ENCODE results near the gene WDR43. TPM values are rescaled to one million over a fixed set of nuclear protein-coding genes. Genes with fewer than 3 reads are reported as not detected.
"Not testable (repeated sequence)": the region's sequence is repeated elsewhere in the genome, so short reads cannot be mapped to it uniquely, and the experiment has no call there.

WDR43 gene
- total and polyA plus RNA-seq, 3 experiments from 2014 or later: 40.0 to 186 (median 169) TPM

DNA sequence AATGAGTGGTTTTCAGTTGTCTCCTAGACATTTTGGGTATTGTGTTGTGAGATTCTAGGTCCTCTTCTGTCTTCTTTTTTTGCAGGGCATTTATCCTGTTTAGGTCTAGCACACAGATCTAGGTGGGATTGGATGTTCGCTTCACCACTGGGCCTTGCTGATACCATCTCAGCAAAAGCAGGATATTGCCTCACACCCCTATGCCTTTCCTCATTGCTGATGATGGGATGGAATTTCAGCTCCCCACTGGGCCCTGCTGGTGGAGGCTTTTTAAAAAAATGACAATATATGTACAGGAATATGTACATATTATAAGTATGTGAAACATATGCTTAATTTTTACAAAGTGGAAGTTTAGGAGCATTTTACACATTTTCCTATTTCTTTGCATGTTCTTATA is 81.2 kb downstream of the WDR43 start:
- H3K4me3 ChIP-seq (ENCODE audit: low read length): no peak overlapping the region
- no peaks in the 10 kb centered on the region for H3K9me3 ChIP-seq (ENCODE audit: low read length)
- Mint-ChIP-seq H3K4me1 (peaks cover 6 to 17% (median 15%) of the 10 kb centered on the region in 3 donors), H3K27me3 (peaks cover 1 to 4% of the 10 kb centered on the region in 2 donors), H3K4me3 (no peak overlapping the region), H3K27ac (peak overlapping the region in 2 of 8 donors; percentile 8 to 80), H3K36me3 (peaks cover 0 to 3% (median 0%) of the 10 kb centered on the region in 3 donors), H3K9me3 (peaks cover 0 to 2% (median 0%) of the 10 kb centered on the region in 5 donors)
- no peaks in the 10 kb centered on the region for H3K27me3 ChIP-seq (ENCODE audit: insufficient read depth, low read length, poor library complexity, severe bottlenecking)
- no peak overlapping the region for H3K27ac ChIP-seq (ENCODE audit: low read depth, low read length)
- H3K36me3 ChIP-seq (ENCODE audit: insufficient read depth, low read length): no peaks in the 10 kb centered on the region
- POLR2A ChIA-PET: no interaction called here
- CTCF ChIA-PET: no interaction called here
- H3K4me1 ChIP-seq (ENCODE audit: insufficient read depth, low read length): peaks cover 6% of the 10 kb centered on the region
- DNase-seq: no peak

DNA sequence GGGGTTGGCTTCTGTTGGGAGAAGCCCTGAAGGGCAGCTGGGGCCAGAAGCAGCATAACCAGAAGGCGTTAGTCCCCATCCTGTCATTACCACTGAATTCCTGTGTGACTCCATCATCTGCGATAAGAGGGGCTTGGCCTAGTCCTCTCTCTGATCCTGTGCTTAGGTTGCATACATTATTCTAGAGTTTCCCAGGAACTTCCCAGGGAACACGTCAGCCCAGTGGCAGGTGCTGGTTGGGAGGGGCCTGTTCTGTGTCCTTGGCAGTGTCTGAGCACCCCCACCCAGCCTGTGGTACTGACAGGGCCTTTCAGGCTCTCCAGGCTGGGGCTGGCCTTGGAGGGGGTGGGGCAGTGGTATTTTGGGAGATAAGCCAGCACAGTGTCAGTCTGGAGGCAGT is 82.1 kb downstream of the WDR43 start:
- DNase-seq: no peak
- POLR2A ChIA-PET: no interaction called here

DNA sequence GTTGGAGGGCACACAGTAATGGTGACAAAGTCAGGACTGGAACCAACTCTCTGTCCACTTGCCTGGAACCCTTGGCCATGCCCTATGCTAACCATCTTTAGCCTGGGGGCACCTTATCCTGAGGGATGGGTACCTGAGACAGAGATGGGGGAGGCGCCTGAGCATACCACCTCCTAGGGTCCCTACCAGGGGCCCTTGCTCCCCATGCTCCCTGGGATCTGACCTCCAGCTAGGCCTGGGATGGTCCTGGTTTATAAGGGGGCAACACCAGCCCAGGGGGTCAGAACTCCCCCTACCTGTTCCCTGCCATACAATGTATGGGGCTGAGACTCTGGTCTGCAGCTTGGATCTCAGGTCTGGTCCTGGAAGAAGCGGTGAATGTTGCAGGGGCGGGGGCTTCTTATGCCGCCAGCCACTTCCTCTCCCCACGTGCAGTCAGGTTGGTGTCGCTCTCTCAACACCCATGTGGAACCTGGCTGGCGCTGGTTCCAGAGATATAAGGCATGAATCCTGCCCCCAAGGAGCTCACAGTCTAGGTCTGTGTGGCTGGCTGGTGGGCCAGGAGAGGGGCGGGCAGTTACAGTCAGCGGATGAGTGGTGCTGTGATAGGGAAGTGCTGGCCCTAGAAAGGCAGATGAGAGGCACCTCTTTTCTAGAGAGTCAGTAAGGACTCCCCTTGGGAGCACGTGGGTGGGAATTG is 82.9 kb downstream of the WDR43 start:
- CTCF ChIA-PET: no interaction called here
- no peaks in the 10 kb centered on the region for H3K27me3 ChIP-seq (ENCODE audit: insufficient read depth, low read length, poor library complexity, severe bottlenecking)
- peaks cover 6 to 14% (median 13%) of the 10 kb centered on the region in 3 donors for H3K4me1 Mint-ChIP-seq
- no peaks in the 10 kb centered on the region for H3K36me3 ChIP-seq (ENCODE audit: insufficient read depth, low read length)
- H3K27ac Mint-ChIP-seq: peak overlapping the region in 3 of 8 donors; percentile 56 to 90 (median 70)
- no peaks in the 10 kb centered on the region for H3K9me3 ChIP-seq (ENCODE audit: low read length)
- peaks cover 6% of the 10 kb centered on the region for H3K4me1 ChIP-seq (ENCODE audit: insufficient read depth, low read length)
- peaks cover 0 to 1% (median 0%) of the 10 kb centered on the region in 3 donors for H3K36me3 Mint-ChIP-seq
- POLR2A ChIA-PET: no interaction called here
- no peak overlapping the region for H3K4me3 Mint-ChIP-seq
- peaks cover 0 to 2% (median 0%) of the 10 kb centered on the region in 5 donors for H3K9me3 Mint-ChIP-seq
- H3K4me3 ChIP-seq (ENCODE audit: low read length): no peak overlapping the region
- H3K27ac ChIP-seq (ENCODE audit: low read depth, low read length): no peak overlapping the region
- H3K27me3 Mint-ChIP-seq: peaks cover 1 to 4% of the 10 kb centered on the region in 2 donors
- DNase-seq: no peak

More for the DNA sequence above, 82.1 kb downstream of the WDR43 start:
- H3K36me3 Mint-ChIP-seq: peaks cover 0 to 1% (median 0%) of the 10 kb centered on the region in 3 donors
- H3K36me3 ChIP-seq (ENCODE audit: insufficient read depth, low read length): no peaks in the 10 kb centered on the region
- H3K9me3 Mint-ChIP-seq: peaks cover 0 to 2% (median 0%) of the 10 kb centered on the region in 5 donors
- no peak overlapping the region for H3K4me3 Mint-ChIP-seq
- H3K27me3 ChIP-seq (ENCODE audit: insufficient read depth, low read length, poor library complexity, severe bottlenecking): no peaks in the 10 kb centered on the region
- H3K4me1 ChIP-seq (ENCODE audit: insufficient read depth, low read length): peaks cover 6% of the 10 kb centered on the region
- H3K27ac ChIP-seq (ENCODE audit: low read depth, low read length): no peak overlapping the region
- H3K27ac Mint-ChIP-seq: peak overlapping the region in 1 of 8 donors; percentile 3
- H3K9me3 ChIP-seq (ENCODE audit: low read length): no peaks in the 10 kb centered on the region
- peaks cover 6 to 17% (median 15%) of the 10 kb centered on the region in 3 donors for H3K4me1 Mint-ChIP-seq
- no peak overlapping the region for H3K4me3 ChIP-seq (ENCODE audit: low read length)
- peaks cover 1 to 4% of the 10 kb centered on the region in 2 donors for H3K27me3 Mint-ChIP-seq
- CTCF ChIA-PET: no interaction called here

DNA sequence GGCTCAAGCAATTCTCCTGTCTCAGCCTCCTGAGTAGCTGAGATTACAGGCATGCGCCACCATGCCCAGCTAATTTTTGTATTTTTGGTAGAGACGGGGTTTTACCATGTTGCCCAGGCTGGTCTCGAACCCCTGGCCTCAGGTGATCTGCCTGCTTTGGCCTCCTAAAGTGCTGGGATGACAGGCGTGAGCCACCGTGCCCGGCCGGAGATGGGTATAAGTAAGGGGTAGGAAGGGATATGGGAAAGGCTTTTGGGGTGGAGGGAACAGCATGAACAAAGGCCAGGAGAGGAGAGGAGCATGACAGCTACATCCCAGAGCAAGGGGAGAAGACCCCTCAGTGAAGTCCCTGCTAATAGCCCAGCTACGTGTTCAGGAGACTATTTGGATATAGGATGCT is 83.5 kb downstream of the WDR43 start:
- H3K27ac ChIP-seq (ENCODE audit: low read depth, low read length); DNase-seq; H3K9me3 Mint-ChIP-seq; H3K27me3 ChIP-seq (ENCODE audit: insufficient read depth, low read length, poor library complexity, severe bottlenecking); H3K9me3 ChIP-seq (ENCODE audit: low read length); H3K4me3 ChIP-seq (ENCODE audit: low read length); POLR2A ChIA-PET; H3K36me3 Mint-ChIP-seq; H3K27me3 Mint-ChIP-seq; H3K4me1 ChIP-seq (ENCODE audit: insufficient read depth, low read length); H3K4me3 Mint-ChIP-seq; H3K36me3 ChIP-seq (ENCODE audit: insufficient read depth, low read length); H3K4me1 Mint-ChIP-seq: not testable (repeated sequence)
- H3K27ac Mint-ChIP-seq: peak overlapping the region in 4 of 8 donors; percentile 29 to 90 (median 64)
- CTCF ChIA-PET: interaction anchor here (1.1 kb wide), 1 partner anchor 37 kb away, joined by 3 read pairs; no protein-coding TSS in a partner anchor

DNA sequence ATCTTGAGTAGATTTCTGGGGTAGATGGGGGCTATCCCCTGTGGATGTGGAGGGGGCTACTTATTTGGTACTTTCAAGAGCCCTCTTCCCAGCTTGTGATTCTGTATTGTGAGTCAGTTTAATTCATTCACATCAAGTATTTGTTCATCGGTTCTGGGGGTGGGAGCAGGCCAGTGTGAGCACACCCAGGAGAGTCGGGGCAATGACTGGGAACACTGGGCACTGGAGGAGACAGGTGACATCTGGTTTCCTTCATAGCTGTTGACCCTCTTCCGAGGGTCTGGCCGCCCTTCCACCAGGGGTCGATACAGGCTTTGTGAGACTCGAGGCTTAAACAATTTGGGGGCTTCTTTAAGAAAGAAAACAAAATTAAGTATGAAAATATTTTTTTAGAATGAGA is 84.1 kb downstream of the WDR43 start:
- no peak overlapping the region for H3K4me3 Mint-ChIP-seq
- no peaks in the 10 kb centered on the region for H3K27me3 ChIP-seq (ENCODE audit: insufficient read depth, low read length, poor library complexity, severe bottlenecking)
- POLR2A ChIA-PET: no interaction called here
- H3K36me3 Mint-ChIP-seq: peaks cover 0 to 1% (median 0%) of the 10 kb centered on the region in 3 donors
- peaks cover 0 to 2% (median 0%) of the 10 kb centered on the region in 5 donors for H3K9me3 Mint-ChIP-seq
- H3K9me3 ChIP-seq (ENCODE audit: low read length): no peaks in the 10 kb centered on the region
- no peak overlapping the region for H3K4me3 ChIP-seq (ENCODE audit: low read length)
- CTCF ChIA-PET: interaction anchor here (1.1 kb wide), 1 partner anchor 36 kb away, joined by 3 read pairs; no protein-coding TSS in a partner anchor
- no peak for DNase-seq
- peaks cover 0 to 1% of the 10 kb centered on the region in 2 donors for H3K27me3 Mint-ChIP-seq
- no peaks in the 10 kb centered on the region for H3K36me3 ChIP-seq (ENCODE audit: insufficient read depth, low read length)
- H3K27ac ChIP-seq (ENCODE audit: low read depth, low read length): no peak overlapping the region
- H3K27ac Mint-ChIP-seq: peak overlapping the region in 3 of 8 donors; percentile 29 to 70 (median 60)
- no peaks in the 10 kb centered on the region for H3K4me1 ChIP-seq (ENCODE audit: insufficient read depth, low read length)
- H3K4me1 Mint-ChIP-seq: peaks cover 0 to 2% (median 2%) of the 10 kb centered on the region in 3 donors

DNA sequence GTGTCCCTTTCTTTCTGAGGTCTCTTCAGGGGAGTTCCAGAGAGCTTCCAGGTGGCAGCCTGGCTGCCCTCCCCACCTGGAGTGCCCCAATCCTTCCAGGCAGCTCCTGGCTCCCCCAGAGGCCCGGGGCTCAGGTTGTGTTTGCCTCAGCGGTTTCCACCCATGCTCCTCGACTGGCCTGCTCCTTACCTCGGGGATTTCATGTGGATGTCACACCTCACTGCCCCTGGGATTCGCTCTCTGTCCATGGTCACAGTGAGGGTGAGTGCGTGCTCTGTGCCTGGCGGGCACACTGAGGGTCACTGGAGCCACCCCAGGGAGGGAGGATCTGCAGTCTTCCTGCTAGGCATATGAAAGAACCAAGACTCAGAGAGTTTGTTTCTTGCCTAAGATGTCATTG is 84.6 kb downstream of the WDR43 start:
- ChIA-PET POLR2A (no interaction called here), CTCF (interaction anchor here (1.1 kb wide), 1 partner anchor 36 kb away, joined by 3 read pairs; no protein-coding TSS in a partner anchor)
- no peak for DNase-seq
- no peaks in the 10 kb centered on the region for H3K4me1 Mint-ChIP-seq
- H3K36me3 Mint-ChIP-seq: peaks cover 0 to 1% (median 0%) of the 10 kb centered on the region in 3 donors
- no peak overlapping the region for H3K4me3 Mint-ChIP-seq
- no peak overlapping the region for H3K4me3 ChIP-seq (ENCODE audit: low read length)
- no peaks in the 10 kb centered on the region for H3K36me3 ChIP-seq (ENCODE audit: insufficient read depth, low read length)
- H3K4me1 ChIP-seq (ENCODE audit: insufficient read depth, low read length): no peaks in the 10 kb centered on the region
- peaks cover 0 to 1% of the 10 kb centered on the region in 2 donors for H3K27me3 Mint-ChIP-seq
- peaks cover 0 to 2% (median 0%) of the 10 kb centered on the region in 5 donors for H3K9me3 Mint-ChIP-seq
- H3K9me3 ChIP-seq (ENCODE audit: low read length): no peaks in the 10 kb centered on the region
- no peaks in the 10 kb centered on the region for H3K27me3 ChIP-seq (ENCODE audit: insufficient read depth, low read length, poor library complexity, severe bottlenecking)
- no peak overlapping the region for H3K27ac ChIP-seq (ENCODE audit: low read depth, low read length)
- peak overlapping the region in 2 of 8 donors; percentile 72 to 87 for H3K27ac Mint-ChIP-seq

DNA sequence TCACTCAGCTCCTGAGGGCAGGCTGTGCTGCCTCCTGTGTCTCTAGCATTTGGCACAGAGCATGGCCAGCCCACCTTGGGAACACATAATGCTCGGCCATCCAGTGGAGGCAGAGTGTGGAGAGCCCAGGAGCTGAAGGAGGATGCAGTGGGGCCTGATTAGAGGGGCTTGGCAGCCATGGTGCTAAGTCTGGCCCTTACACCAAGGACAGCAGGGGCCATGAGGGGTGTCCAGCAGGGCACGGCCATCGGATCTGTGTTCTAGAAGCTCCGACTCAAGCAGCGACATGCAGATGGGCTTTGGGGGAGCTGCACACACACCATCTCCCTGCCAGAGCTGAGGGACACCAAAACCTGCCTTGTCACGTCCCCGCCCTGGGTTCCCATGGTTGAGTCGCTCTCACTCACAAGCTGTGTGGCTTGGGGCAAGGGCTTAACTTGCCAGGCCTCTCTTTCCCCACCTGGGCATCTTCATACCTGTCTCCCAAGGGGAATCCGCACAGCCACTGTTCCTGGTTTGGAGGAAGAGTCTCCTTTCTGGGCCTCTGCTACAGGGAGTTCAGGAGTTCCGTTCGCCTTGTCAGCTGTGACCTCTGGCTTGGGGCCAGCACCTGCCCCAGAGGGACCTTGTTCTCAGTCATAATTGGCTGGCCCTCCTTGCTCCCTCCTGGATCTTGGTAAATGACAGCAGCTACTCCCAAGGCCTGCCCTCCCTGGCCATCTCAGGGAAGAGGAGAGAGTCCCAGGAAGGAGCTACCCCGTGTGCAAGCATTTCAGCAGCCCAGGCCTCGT is 85.3 kb downstream of the WDR43 start:
- H3K9me3 Mint-ChIP-seq: no peaks in the 10 kb centered on the region
- no peak for DNase-seq
- no peaks in the 10 kb centered on the region for H3K36me3 ChIP-seq (ENCODE audit: insufficient read depth, low read length)
- peaks cover 0 to 1% of the 10 kb centered on the region in 2 donors for H3K27me3 Mint-ChIP-seq
- no peak overlapping the region for H3K4me3 Mint-ChIP-seq
- no peaks in the 10 kb centered on the region for H3K9me3 ChIP-seq (ENCODE audit: low read length)
- CTCF ChIA-PET: no interaction called here
- no peaks in the 10 kb centered on the region for H3K4me1 ChIP-seq (ENCODE audit: insufficient read depth, low read length)
- peak overlapping the region in 1 of 8 donors; percentile 87 for H3K27ac Mint-ChIP-seq
- no peak overlapping the region for H3K27ac ChIP-seq (ENCODE audit: low read depth, low read length)
- H3K27me3 ChIP-seq (ENCODE audit: insufficient read depth, low read length, poor library complexity, severe bottlenecking): no peaks in the 10 kb centered on the region
- no peak overlapping the region for H3K4me3 ChIP-seq (ENCODE audit: low read length)
- peaks cover 0 to 1% (median 0%) of the 10 kb centered on the region in 3 donors for H3K36me3 Mint-ChIP-seq
- POLR2A ChIA-PET: interaction anchor here (0.6 kb wide), 1 partner anchor 22 kb away, joined by 3 read pairs; no protein-coding TSS in a partner anchor
- H3K4me1 Mint-ChIP-seq: no peaks in the 10 kb centered on the region

All from CD8-positive, alpha-beta memory T cell (primary cell).